HG03064 (cell line): ENCODE data around the gene LDLRAP1.

Experiments
- ATAC-seq: cut with Tn5 transposase; IDR thresholded peaks from one replicate; pipeline ENCODE4 v1.9.1; 2021; ENCODE audit warnings: low read depth; ENCODE audit not compliant: unreplicated experiment

Gene LDLRAP1

GRCh38 chr1:25523542-25523941 lies 19.9 kb upstream of the LDLRAP1 start:
- ATAC-seq, result no peak

- ATAC-seq, result no peak
Observed at GRCh38 chr1:25524568-25525360, 18.6 kb upstream of the LDLRAP1 start.

DNA sequence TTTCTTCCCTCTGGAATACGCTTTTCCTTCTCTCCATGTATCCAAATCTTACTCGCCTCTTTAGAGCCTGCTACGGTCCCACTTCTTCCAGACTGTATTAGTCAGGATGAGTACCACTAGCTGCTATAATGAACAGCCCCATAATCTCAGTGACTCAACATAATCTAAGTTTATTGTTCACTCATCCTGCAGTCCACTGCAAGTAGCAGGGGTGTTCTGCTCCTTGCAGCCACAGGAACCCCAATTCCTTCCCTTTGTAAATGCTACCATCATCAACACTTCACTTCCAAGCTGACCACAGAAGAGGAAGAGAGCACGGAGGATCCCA lies 18.1 kb upstream of the LDLRAP1 start:
- ATAC-seq, result no peak

DNA sequence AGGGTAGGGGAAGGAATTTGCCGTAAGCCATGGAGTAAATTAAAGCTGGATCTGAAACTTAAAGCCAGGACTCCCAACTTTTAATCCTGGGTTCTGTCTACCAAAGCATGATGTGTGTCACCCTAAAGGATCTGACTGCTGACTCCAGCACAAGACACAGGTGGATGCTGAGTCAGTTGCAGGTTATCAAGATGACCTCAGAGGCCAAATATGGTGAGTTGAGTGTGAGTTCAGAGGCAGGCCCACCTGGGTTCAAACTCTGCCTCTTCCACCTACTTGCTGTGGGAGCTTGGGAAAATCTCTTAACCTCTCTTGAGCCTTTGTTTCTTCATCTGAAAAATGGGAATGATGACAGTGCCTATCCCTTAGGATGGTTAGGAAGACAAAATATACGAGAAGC lies 16.7 kb upstream of the LDLRAP1 start:
- no peak for ATAC-seq

DNA sequence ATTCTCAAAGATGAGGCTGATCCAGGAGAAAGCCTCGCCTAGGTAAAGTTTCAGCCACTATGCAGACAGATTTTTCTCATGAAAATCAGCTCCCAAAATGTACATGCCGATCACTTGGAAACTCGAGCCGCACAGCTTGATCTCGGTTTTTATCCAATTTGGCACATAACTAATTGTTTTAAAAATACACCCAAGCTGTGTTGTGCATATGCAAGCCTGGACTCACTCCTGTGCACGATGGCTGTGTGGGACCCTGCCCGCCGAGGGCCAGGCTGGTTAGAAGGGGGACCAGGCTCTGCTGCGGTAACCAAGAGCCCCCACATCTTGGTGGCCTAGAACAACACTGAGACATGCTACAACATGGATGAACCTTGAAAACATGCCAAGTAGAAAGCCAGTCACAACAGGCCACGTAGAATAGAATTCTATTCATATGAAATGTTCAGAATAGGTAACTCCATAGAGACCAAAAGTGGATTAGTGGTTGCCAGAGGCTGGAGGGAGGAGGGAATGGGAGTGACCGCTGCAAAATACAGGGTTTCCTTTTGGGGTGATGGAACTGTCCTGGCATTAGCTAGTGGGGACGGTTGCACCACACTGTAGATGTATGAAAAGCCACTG lies 16.1 kb upstream of the LDLRAP1 start:
- no peak for ATAC-seq

DNA sequence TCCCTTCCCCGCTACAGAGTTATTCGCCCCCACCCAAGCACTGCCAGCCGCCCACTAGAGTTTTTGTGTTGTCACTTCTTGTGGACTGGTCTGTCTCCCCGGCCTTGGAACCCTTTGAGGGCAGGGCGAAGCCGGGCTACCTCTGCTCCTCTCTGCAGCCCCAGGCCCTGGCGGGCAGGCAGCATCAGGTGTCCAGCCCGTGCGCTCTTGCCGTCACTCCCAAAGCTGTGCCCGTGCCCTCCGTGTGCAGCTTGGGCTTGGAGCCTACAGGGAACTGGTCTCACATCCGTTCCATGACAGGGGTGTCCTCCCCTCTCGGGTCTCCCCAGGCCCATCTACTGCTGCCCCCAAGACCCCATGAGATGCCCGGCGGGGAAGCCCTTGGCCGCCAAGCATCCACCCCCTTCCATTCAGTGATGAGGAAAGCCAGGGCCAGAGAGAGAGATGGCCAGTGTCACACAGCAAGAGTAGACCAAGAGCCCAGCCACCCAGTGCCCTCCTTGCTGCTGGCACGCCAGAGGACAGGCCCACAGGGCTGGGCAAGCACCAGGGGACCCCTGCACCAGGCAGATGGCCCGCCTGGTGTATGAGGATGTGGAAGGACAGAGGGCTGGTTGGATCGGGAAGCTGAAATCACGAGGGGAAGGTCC lies 15.3 kb upstream of the LDLRAP1 start:
- ATAC-seq, result no peak

DNA sequence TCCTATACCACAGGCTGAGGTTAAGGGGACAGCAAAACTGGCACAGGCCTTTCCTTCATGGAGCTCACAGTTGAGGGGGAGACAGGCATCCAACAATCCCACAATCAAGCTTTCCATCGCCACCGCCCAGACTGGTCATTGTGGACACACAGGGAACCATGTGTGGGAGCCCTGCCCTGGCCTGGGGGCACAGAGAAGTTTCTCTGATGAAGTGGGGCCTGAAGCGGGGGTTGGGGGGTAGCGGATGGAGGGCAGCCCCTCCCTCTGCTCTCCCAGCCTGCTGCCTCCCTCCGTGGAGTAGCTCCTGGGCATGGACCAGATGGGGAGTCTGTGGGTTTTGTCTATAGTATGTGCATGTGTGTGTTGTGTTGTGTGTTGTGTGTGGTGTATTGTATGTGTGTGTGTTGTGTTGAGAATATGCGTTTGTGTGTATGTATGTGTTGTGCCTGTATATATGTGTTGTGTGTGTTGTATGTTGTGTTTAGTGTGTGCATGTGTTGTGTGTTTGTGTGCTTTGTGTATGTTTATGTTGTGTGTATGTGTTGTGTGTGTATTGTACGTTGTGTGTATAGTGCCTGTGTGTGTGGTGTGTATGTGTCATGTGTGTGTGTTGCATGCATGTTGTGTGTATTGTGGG lies 14.4 kb upstream of the LDLRAP1 start:
- no peak for ATAC-seq

GRCh38 chr1:25529518-25530185 lies 13.8 kb upstream of the LDLRAP1 start:
- ATAC-seq, result no peak

- ATAC-seq, result no peak
Observed at GRCh38 chr1:25530186-25531081, 13.0 kb upstream of the LDLRAP1 start.

- ATAC-seq, result no peak
Observed at GRCh38 chr1:25531082-25531461, 12.3 kb upstream of the LDLRAP1 start.

- ATAC-seq, result no peak
Observed at GRCh38 chr1:25532970-25533369, 10.4 kb upstream of the LDLRAP1 start.

- no peak for ATAC-seq
Observed at GRCh38 chr1:25533775-25534409, 9.5 kb upstream of the LDLRAP1 start.

DNA sequence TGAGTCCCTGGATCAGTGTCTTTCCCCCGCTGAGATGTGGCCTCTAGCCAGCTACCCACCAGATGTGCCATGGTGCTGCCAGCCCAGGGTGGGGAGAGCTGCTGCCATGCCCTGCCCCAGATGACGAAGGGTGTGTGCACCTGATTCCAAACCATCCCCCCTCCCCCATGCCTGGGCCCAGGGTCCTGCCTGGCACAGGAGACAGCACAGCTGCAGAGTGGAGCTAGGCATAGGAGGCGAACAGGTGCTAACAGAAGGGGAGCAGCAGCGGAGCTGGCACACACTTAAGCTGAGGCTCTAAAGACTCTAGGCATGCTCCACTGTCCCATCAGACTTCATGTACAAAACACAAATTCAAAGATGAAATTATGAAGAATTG lies 9.0 kb upstream of the LDLRAP1 start:
- no peak for ATAC-seq

DNA sequence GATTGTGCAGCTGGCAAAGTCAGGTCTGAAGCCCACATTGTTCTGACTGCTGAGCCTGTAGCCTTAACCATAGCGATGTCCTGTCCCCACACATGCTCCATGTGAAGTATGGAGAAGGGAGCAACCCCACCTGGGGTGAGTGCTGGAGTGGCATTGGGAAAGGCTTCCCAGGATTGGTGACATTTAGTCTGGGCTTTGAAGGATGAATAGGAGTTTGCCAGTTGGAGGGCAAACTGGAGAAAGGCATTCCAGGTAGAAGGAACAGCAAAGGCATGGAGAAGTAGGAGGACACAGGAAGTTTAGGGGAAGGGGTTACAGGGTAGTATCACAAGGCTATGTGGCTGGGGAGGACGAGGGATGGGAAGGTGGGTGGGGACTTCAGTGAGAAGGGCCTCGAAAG lies 7.3 kb upstream of the LDLRAP1 start:
- ATAC-seq, result no peak

DNA sequence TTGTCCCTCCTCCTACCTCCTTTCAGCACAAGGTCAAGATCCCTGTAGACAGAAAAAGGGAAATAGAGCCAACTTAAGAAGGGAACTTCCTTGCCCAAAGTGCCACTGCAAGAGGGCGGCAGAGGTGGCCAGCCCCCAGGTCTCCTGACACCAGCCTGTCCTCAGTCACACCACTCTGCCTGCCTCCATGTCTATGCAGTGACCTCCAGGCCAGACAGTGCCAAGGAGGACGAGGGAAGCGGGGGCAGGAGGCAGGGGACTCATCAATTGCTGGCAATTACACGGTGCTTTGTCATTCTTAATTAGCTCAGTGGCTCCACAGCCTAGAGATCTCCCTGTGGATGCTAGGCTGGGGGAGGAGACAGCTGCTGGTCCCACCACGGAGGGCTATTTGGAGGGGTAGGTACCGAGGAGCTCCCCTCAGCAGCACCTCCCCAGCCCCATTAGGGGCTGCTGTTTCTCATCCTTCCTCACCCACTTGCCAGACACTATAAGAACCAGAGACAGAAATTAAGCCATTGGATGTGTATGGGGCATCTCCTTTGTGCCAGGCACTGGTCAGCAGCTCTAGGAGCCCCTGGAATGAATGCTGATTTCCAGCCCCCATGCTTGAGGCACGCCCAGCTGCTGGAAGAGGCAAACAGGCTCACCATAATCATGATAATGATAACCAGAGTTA lies 6.1 kb upstream of the LDLRAP1 start:
- no peak for ATAC-seq

- no peak for ATAC-seq
Observed at GRCh38 chr1:25538191-25538767, 5.1 kb upstream of the LDLRAP1 start.

DNA sequence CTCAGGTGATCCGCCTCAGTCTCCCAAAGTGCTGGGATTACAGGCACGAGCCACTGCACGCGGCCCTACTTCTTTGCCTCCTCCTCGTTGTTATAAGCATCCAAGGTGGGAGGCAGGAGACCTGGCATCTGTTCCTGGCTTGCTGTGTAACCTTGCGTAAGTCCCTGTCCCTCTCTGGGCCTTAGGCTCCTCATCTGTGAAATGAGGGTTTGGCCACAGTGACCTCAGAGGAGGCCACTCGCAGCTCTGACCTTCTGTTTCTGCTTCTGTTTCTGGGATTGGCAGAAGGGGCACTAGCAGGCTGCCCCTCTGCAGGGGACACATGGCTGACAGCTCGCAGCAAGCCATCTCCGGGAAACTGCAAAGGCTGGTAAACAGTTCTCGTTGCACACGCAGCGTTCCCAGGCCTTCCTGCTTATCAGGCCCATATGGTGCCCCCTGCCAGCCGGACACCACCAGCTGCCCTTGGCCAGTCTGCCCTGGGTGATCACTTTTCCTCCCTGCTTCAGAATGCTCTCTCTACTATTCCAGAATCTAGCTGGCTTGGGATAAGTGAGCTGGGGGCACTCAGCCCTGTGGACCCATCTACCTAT lies 2.6 kb upstream of the LDLRAP1 start:
- ATAC-seq, result no peak

GRCh38 chr1:25541425-25541824 lies 2.0 kb upstream of the LDLRAP1 start:
- no peak for ATAC-seq
